SK-N-SH treated with all-trans-retinoic acid at 6 μM for 48 hours (cell line): Measurements from ENCODE around the gene OSBPL2.

ENCODE experiments used
- ATAC-seq: fragments of 200-7000 bp; cut with Tn5 transposase; 3 replicates; pipeline ENCODE4 v1.9.1; 2020; ENCODE audit warnings: mild to moderate bottlenecking, moderate library complexity
- ARNTL ChIP-seq: fragments of 450-650 bp; formaldehyde crosslinking; IDR thresholded peaks from 2 replicates; pipeline ENCODE4 v1.5.0; 2020; ENCODE audit warnings: low read depth, mild to moderate bottlenecking, moderate library complexity, borderline replicate concordance
- BACH2 ChIP-seq: fragments of 250-450 bp; sonication (Bioruptor Pico); IDR thresholded peaks from 2 replicates; pipeline ENCODE4 v1.9.0; 2021; ENCODE audit warnings: mild to moderate bottlenecking, borderline replicate concordance
- CSDC2 ChIP-seq: fragments of 250-450 bp; sonication (Bioruptor Pico); IDR thresholded peaks from 2 replicates; pipeline ENCODE4 v1.5.0; 2020; ENCODE audit warnings: mild to moderate bottlenecking, moderate library complexity
- ESRRG ChIP-seq: fragments of 250-450 bp; sonication (Bioruptor Pico); IDR thresholded peaks from 2 replicates; pipeline ENCODE4 v1.6.1; 2021; ENCODE audit warnings: mild to moderate bottlenecking
- GLIS3 ChIP-seq: fragments of 250-450 bp; sonication (Bioruptor Pico); IDR thresholded peaks from 2 replicates; pipeline ENCODE4 v1.5.0; 2020; ENCODE audit warnings: mild to moderate bottlenecking, moderate library complexity
- OSR1 ChIP-seq: fragments of 250-450 bp; sonication (Bioruptor Pico); IDR thresholded peaks from 2 replicates; pipeline ENCODE4 v1.8.0; 2022; ENCODE audit warnings: moderate library complexity, mild to moderate bottlenecking, inconsistent platforms
- PPARA ChIP-seq: fragments of 250-450 bp; sonication (Bioruptor Pico); IDR thresholded peaks from 2 replicates; pipeline ENCODE4 v1.5.0; 2020; ENCODE audit warnings: mild to moderate bottlenecking, borderline replicate concordance
- RARB ChIP-seq: fragments of 250-450 bp; sonication (Bioruptor Pico); IDR thresholded peaks from 2 replicates; pipeline ENCODE4 v1.8.0; 2021; ENCODE audit warnings: mild to moderate bottlenecking, moderate library complexity
- SNAI2 ChIP-seq: fragments of 250-450 bp; sonication (Bioruptor Pico); IDR thresholded peaks from 2 replicates; pipeline ENCODE4 v1.5.0; 2020; ENCODE audit warnings: mild to moderate bottlenecking, moderate library complexity
- TCF4 ChIP-seq: fragments of 250-450 bp; sonication (Bioruptor Pico); IDR thresholded peaks from 2 replicates; pipeline ENCODE4 v1.8.0; 2021; ENCODE audit warnings: mild to moderate bottlenecking, moderate library complexity, borderline replicate concordance
- TOX ChIP-seq: fragments of 250-450 bp; sonication (Bioruptor Pico); IDR thresholded peaks from 2 replicates; pipeline ENCODE4 v1.8.0; 2021; ENCODE audit warnings: mild to moderate bottlenecking, moderate library complexity, borderline replicate concordance
- ZC3H10 ChIP-seq: fragments of 250-450 bp; sonication (Bioruptor Pico); IDR thresholded peaks from 2 replicates; pipeline ENCODE4 v1.5.1; 2021; ENCODE audit warnings: mild to moderate bottlenecking, moderate library complexity
- ZFP3 ChIP-seq: fragments of 250-450 bp; sonication (Bioruptor Pico); IDR thresholded peaks from 2 replicates; pipeline ENCODE4 v1.5.0; 2020; ENCODE audit warnings: mild to moderate bottlenecking, moderate library complexity
- ZFP30 ChIP-seq: fragments of 450-650 bp; formaldehyde crosslinking; IDR thresholded peaks from 2 replicates; pipeline ENCODE4 v1.5.0; 2022; ENCODE audit warnings: mild to moderate bottlenecking, moderate library complexity
- ZNF565 ChIP-seq: fragments of 450-650 bp; formaldehyde crosslinking; conservative IDR thresholded peaks from 2 replicates; pipeline ENCODE4 v1.5.0; 2020; ENCODE audit warnings: low read depth, mild to moderate bottlenecking, moderate library complexity
- ZNF70 ChIP-seq: fragments of 450-650 bp; formaldehyde crosslinking; IDR thresholded peaks from 2 replicates; pipeline ENCODE4 v1.5.0; 2020; ENCODE audit warnings: mild to moderate bottlenecking, moderate library complexity
- ZNF8 ChIP-seq: fragments of 450-650 bp; formaldehyde crosslinking; IDR thresholded peaks from 2 replicates; pipeline ENCODE4 v1.5.0; 2020; ENCODE audit warnings: mild to moderate bottlenecking, moderate library complexity
- TF ChIP-seq, protein P1 (sequence below): fragments of 250-450 bp; sonication (Bioruptor Pico); IDR thresholded peaks from 2 replicates; pipeline ENCODE4 v1.8.0; 2020; ENCODE audit warnings: mild to moderate bottlenecking, moderate library complexity, borderline replicate concordance
- TF ChIP-seq, protein P2 (sequence below): fragments of 250-450 bp; sonication (Bioruptor Pico); IDR thresholded peaks from 2 replicates; pipeline ENCODE4 v1.5.0; 2020; ENCODE audit warnings: mild to moderate bottlenecking, moderate library complexity
- TF ChIP-seq, protein P3 (sequence below): fragments of 250-450 bp; sonication (Bioruptor Pico); IDR thresholded peaks from 2 replicates; pipeline ENCODE4 v1.5.1; 2020; ENCODE audit warnings: low read depth, mild to moderate bottlenecking, moderate library complexity
- TF ChIP-seq, protein P4 (sequence below): fragments of 250-450 bp; sonication (Bioruptor Pico); IDR thresholded peaks from 2 replicates; pipeline ENCODE4 v1.5.1; 2021; ENCODE audit warnings: mild to moderate bottlenecking, moderate library complexity
- TF ChIP-seq, protein P5 (sequence below): fragments of 250-450 bp; sonication (Bioruptor Pico); IDR thresholded peaks from 2 replicates; pipeline ENCODE4 v1.8.0; 2021; ENCODE audit warnings: low read depth, mild to moderate bottlenecking, moderate library complexity, borderline replicate concordance

OSBPL2 gene

DNA sequence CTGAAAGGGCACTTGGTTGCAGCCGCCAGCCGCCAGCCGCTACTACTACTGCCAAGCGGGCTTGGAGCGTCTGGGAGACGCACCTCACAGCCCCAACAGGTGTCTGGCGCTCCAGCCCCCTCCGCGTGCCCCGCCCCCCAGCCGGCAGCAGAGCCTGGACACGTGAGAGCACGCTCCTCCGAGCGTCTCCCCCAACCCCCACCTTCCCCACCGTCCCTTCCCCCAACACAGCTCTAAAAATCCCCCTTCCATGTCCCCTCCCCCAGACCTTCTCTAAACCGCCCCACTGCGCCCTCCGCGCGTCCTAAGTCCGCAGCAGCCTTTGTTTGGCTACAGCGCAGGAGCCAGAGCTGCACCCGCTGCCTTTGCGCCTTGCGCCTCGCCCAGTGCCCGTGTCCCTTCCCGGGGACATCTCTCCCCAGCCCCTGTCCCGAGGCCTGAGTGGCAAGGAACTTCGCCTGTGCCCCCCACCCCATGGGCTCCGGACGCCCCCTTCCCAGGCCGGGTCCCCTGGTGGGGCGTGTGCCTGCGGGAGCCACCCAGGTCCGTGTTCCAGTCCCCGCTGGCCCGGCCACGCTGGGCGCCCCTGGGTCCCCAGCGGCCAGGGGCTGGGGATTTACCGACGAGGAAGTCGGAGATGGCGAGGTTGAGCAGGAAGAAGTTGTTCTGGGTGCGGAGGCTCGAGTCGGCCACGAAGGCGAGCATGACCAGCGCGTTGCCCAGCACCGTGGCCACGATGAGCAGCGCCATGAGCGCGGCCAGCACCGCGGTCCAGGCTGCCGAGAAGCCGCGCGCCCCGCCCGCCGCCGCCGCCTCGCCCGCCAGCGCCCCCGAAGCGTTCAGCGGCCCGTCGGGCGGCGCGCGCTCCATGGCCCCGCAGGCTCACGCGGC lies 19.0 kb upstream of the OSBPL2 start:
- ATAC-seq: no peak
- no peak for TF ChIP-seq RARB (CRISPR knock-in tag)
- TF ChIP-seq ESRRG (CRISPR knock-in tag): no peak
- no peak for TF ChIP-seq ZC3H10 (CRISPR knock-in tag)
- TF ChIP-seq, protein P1, sequence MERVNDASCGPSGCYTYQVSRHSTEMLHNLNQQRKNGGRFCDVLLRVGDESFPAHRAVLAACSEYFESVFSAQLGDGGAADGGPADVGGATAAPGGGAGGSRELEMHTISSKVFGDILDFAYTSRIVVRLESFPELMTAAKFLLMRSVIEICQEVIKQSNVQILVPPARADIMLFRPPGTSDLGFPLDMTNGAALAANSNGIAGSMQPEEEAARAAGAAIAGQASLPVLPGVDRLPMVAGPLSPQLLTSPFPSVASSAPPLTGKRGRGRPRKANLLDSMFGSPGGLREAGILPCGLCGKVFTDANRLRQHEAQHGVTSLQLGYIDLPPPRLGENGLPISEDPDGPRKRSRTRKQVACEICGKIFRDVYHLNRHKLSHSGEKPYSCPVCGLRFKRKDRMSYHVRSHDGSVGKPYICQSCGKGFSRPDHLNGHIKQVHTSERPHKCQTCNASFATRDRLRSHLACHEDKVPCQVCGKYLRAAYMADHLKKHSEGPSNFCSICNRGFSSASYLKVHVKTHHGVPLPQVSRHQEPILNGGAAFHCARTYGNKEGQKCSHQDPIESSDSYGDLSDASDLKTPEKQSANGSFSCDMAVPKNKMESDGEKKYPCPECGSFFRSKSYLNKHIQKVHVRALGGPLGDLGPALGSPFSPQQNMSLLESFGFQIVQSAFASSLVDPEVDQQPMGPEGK: no peak
- no peak for TF ChIP-seq GLIS3 (CRISPR knock-in tag)
- TF ChIP-seq, protein P2, sequence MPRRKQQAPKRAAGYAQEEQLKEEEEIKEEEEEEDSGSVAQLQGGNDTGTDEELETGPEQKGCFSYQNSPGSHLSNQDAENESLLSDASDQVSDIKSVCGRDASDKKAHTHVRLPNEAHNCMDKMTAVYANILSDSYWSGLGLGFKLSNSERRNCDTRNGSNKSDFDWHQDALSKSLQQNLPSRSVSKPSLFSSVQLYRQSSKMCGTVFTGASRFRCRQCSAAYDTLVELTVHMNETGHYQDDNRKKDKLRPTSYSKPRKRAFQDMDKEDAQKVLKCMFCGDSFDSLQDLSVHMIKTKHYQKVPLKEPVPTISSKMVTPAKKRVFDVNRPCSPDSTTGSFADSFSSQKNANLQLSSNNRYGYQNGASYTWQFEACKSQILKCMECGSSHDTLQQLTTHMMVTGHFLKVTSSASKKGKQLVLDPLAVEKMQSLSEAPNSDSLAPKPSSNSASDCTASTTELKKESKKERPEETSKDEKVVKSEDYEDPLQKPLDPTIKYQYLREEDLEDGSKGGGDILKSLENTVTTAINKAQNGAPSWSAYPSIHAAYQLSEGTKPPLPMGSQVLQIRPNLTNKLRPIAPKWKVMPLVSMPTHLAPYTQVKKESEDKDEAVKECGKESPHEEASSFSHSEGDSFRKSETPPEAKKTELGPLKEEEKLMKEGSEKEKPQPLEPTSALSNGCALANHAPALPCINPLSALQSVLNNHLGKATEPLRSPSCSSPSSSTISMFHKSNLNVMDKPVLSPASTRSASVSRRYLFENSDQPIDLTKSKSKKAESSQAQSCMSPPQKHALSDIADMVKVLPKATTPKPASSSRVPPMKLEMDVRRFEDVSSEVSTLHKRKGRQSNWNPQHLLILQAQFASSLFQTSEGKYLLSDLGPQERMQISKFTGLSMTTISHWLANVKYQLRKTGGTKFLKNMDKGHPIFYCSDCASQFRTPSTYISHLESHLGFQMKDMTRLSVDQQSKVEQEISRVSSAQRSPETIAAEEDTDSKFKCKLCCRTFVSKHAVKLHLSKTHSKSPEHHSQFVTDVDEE: no peak
- no peak for TF ChIP-seq ZNF8 (CRISPR knock-in tag)
- no peak for TF ChIP-seq BACH2 (CRISPR knock-in tag)
- no peak for TF ChIP-seq SNAI2 (CRISPR knock-in tag)
- no peak for TF ChIP-seq PPARA (CRISPR knock-in tag)
- TF ChIP-seq ZFP30 (CRISPR knock-in tag): no peak
- no peak for TF ChIP-seq TCF4 (CRISPR knock-in tag)
- TF ChIP-seq, protein P3, sequence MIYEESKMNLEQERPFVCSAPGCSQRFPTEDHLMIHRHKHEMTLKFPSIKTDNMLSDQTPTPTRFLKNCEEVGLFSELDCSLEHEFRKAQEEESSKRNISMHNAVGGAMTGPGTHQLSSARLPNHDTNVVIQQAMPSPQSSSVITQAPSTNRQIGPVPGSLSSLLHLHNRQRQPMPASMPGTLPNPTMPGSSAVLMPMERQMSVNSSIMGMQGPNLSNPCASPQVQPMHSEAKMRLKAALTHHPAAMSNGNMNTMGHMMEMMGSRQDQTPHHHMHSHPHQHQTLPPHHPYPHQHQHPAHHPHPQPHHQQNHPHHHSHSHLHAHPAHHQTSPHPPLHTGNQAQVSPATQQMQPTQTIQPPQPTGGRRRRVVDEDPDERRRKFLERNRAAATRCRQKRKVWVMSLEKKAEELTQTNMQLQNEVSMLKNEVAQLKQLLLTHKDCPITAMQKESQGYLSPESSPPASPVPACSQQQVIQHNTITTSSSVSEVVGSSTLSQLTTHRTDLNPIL (CRISPR knock-in tag): no peak
- no peak for TF ChIP-seq ARNTL
- TF ChIP-seq CSDC2 (CRISPR knock-in tag): no peak
- no peak for TF ChIP-seq ZNF565 (CRISPR knock-in tag)
- TF ChIP-seq, protein P4, sequence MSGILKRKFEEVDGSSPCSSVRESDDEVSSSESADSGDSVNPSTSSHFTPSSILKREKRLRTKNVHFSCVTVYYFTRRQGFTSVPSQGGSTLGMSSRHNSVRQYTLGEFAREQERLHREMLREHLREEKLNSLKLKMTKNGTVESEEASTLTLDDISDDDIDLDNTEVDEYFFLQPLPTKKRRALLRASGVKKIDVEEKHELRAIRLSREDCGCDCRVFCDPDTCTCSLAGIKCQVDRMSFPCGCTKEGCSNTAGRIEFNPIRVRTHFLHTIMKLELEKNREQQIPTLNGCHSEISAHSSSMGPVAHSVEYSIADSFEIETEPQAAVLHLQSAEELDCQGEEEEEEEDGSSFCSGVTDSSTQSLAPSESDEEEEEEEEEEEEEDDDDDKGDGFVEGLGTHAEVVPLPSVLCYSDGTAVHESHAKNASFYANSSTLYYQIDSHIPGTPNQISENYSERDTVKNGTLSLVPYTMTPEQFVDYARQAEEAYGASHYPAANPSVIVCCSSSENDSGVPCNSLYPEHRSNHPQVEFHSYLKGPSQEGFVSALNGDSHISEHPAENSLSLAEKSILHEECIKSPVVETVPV (CRISPR knock-in tag): no peak
- TF ChIP-seq, protein P5, sequence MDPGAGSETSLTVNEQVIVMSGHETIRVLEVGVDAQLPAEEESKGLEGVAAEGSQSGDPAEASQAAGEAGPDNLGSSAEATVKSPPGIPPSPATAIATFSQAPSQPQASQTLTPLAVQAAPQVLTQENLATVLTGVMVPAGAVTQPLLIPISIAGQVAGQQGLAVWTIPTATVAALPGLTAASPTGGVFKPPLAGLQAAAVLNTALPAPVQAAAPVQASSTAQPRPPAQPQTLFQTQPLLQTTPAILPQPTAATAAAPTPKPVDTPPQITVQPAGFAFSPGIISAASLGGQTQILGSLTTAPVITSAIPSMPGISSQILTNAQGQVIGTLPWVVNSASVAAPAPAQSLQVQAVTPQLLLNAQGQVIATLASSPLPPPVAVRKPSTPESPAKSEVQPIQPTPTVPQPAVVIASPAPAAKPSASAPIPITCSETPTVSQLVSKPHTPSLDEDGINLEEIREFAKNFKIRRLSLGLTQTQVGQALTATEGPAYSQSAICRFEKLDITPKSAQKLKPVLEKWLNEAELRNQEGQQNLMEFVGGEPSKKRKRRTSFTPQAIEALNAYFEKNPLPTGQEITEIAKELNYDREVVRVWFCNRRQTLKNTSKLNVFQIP (CRISPR knock-in tag): no peak
- no peak for TF ChIP-seq TOX (CRISPR knock-in tag)
- TF ChIP-seq, all 23 proteins: peak for 0

DNA sequence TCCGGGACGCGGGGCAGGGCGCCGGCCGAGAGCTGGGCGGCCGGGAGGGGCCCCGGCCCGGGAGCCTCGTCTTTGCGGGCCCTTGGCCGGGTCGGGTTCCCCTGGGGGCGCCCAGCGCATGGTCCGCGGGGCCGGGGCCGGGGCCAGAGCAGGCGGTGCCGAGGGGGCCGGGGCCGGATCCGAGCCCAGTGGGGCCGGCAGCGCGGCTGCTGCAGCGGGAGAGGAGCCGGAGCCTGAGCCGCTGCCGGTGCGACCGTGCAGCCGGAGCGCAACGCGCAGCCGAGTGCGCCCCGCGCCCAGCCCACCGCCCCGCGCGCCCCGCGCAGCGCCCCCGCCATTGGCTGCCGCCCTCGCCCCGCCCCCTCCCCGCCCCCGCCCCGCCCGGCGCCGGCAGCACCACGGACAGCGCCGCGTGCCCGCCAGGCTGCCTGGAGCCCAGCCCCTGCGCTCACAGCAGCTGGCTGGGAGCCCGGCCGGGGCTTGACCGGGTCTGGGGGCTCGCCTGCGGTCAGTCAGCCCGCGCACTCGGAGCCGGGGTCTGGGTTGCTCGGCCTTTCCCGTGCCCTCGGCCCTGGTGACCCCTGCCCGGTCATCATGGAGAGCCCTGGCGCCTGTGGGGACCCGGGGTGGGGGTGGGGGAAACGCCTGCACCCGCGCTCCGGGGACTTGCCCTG lies 18.2 kb upstream of the OSBPL2 start, which contains the start of gene HRH3:
Gene HRH3, minus strand, starts transcription at position 287 of the 674 bp plus-strand sequence. CDS start 308 bp downstream, outside the sequence.
- ATAC-seq: peak; percentile 60
- TF ChIP-seq ZNF70 (CRISPR knock-in tag) (no peak), ZNF565 (CRISPR knock-in tag) (no peak), SNAI2 (CRISPR knock-in tag) (no peak), ZFP3 (CRISPR knock-in tag) (no peak), ZC3H10 (CRISPR knock-in tag) (no peak), BACH2 (CRISPR knock-in tag) (no peak), ESRRG (CRISPR knock-in tag) (no peak), TOX (CRISPR knock-in tag) (no peak), OSR1 (CRISPR knock-in tag) (no peak), PPARA (CRISPR knock-in tag) (no peak), ZNF8 (CRISPR knock-in tag) (no peak), CSDC2 (CRISPR knock-in tag) (no peak)
- TF ChIP-seq, protein P1: no peak
- TF ChIP-seq, protein P4 (CRISPR knock-in tag): no peak
